Activated naive CD8-positive, alpha-beta T cell treated with anti-CD3 and anti-CD28 coated beads, Interleukin-2, amount 50 U/mL, for 24 hours (primary cell): ENCODE results near the gene GALNT2.

Experiments
- ATAC-seq: fragments of 150-1000 bp; cut with Tn5 transposase; one replicate; pipeline ENCODE4 v1.10.0; 2021
- DNase-seq: peaks from one replicate; pipeline ENCODE4 v3.0.0; 2021
- H3K27ac Mint-ChIP-seq: one replicate; pipeline ENCODE4 v1.8.0; 2021; ENCODE audit warnings: mild to moderate bottlenecking, mixed read lengths
- H3K27me3 Mint-ChIP-seq: one replicate; pipeline ENCODE4 v1.8.0; 2021; ENCODE audit warnings: mixed read lengths
- H3K36me3 Mint-ChIP-seq: one replicate; pipeline ENCODE4 v1.8.0; 2021; ENCODE audit warnings: low read depth, mixed read lengths
- H3K4me1 Mint-ChIP-seq: one replicate; pipeline ENCODE4 v1.8.0; 2021; ENCODE audit warnings: mixed read lengths
- H3K4me3 Mint-ChIP-seq: one replicate; pipeline ENCODE4 v1.8.0; 2021; ENCODE audit warnings: mild to moderate bottlenecking, moderate library complexity, mixed read lengths
- H3K9me3 Mint-ChIP-seq: one replicate; pipeline ENCODE4 v1.8.0; 2021; ENCODE audit warnings: mixed read lengths

GALNT2 gene

DNA sequence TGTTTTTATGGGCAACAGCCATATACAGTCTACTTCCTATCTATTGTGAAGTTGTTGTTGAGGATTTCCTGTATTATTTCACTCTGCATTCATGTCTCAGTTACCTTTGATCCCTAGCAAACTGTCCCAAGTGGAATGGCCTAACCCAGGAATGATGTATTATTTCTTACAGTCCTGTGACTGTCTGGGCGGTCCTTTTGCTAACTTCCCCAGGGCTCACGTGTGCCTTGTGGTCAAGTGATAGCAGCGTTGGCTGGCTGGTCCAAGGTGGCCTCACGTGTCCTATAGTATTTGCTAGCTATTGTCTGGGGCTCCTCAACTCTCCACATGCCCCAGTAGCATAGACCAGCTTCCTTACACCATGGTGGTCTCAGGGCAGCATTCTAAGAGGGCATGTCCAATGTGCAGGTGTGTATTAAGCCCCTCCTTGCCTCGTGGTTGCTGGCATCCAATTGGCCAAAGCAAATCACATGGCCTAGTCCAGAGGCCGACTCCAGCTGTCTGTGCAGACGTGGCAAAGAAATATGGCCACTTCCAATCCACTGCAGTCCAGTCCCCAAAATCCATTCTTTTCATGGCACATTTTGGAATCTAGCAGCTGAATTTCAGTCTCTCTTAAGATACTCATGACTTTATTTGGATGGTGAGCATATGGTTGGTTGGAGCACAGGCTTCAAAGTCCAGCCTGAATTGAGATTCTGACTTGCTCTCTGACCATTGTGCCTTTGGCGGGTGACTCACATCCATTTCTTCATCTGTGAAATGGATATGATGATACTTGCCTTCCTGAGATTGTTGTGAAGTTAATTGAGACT lies 94.1 kb downstream of the GALNT2 start:
- no peaks in the 10 kb centered on the region for H3K27me3 Mint-ChIP-seq
- no peak overlapping the region for H3K4me3 Mint-ChIP-seq
- ATAC-seq (no peak), DNase-seq (no peak)
- no peak overlapping the region for H3K27ac Mint-ChIP-seq
- peaks cover 9% of the 10 kb centered on the region for H3K36me3 Mint-ChIP-seq
- peaks cover 44% of the 10 kb centered on the region for H3K4me1 Mint-ChIP-seq
- no peaks in the 10 kb centered on the region for H3K9me3 Mint-ChIP-seq

DNA sequence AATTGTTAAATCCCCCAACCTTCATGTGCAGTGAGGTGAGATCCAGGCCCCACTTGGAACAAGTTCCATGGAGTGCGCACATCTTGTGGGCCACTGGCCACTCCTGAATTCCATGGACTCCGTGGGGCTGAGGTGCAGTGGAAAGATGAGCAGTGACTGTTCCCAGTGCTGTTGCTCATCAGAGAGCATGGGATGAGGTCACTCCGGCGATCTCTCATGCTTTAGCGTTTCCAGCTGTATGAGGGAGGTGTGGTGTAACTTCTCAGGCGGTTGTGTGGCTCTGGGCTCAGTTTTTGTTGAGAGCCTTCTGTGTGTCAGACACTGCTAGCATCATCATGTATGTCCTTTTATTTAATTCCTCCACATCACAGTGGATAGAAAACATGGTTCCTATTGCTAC lies 96.2 kb downstream of the GALNT2 start:
- H3K4me3 Mint-ChIP-seq, result no peak overlapping the region
- H3K27ac Mint-ChIP-seq, result peak overlapping the region; percentile 40
- DNase-seq (no peak), ATAC-seq (no peak)
- H3K27me3 Mint-ChIP-seq, result no peaks in the 10 kb centered on the region
- peaks cover 47% of the 10 kb centered on the region for H3K4me1 Mint-ChIP-seq
- H3K9me3 Mint-ChIP-seq, result no peaks in the 10 kb centered on the region
- H3K36me3 Mint-ChIP-seq, result peaks cover 2% of the 10 kb centered on the region

- H3K4me3 Mint-ChIP-seq, result no peak overlapping the region
These were observed 96.7 kb downstream of the GALNT2 start for GRCh38 chr1:230163719-230164118.

GRCh38 chr1:230165536-230165935 lies 98.5 kb downstream of the GALNT2 start:
- Mint-ChIP-seq H3K4me1 (peaks cover 62% of the 10 kb centered on the region), H3K27me3 (no peaks in the 10 kb centered on the region), H3K9me3 (no peaks in the 10 kb centered on the region), H3K27ac (no peak overlapping the region), H3K4me3 (no peak overlapping the region), H3K36me3 (no peaks in the 10 kb centered on the region)
- DNase-seq (no peak), ATAC-seq (no peak)

More at GRCh38 chr1:230163719-230164118, 96.7 kb downstream of the GALNT2 start:
- ATAC-seq (no peak), DNase-seq (no peak)
- Mint-ChIP-seq H3K36me3 (peaks cover 2% of the 10 kb centered on the region), H3K9me3 (no peaks in the 10 kb centered on the region), H3K4me1 (peaks cover 48% of the 10 kb centered on the region), H3K27me3 (no peaks in the 10 kb centered on the region), H3K27ac (peak overlapping the region; percentile 40)

- Mint-ChIP-seq H3K27ac (peak overlapping the region; percentile 70), H3K4me3 (no peak overlapping the region), H3K4me1 (peaks cover 66% of the 10 kb centered on the region), H3K27me3 (no peaks in the 10 kb centered on the region), H3K9me3 (no peaks in the 10 kb centered on the region), H3K36me3 (no peaks in the 10 kb centered on the region)
- DNase-seq (no peak), ATAC-seq (peak; percentile 66)
These were observed 99.5 kb downstream of the GALNT2 start for GRCh38 chr1:230166366-230167132.

GRCh38 chr1:230167419-230167852 lies 100.4 kb downstream of the GALNT2 start:
- peak; percentile 37 for DNase-seq
- Mint-ChIP-seq H3K27ac (peak overlapping the region; percentile 70), H3K9me3 (no peaks in the 10 kb centered on the region), H3K4me1 (peaks cover 66% of the 10 kb centered on the region), H3K36me3 (no peaks in the 10 kb centered on the region), H3K4me3 (no peak overlapping the region), H3K27me3 (no peaks in the 10 kb centered on the region)
- peak; percentile 55 for ATAC-seq

- peaks cover 58% of the 10 kb centered on the region for H3K4me1 Mint-ChIP-seq
- ATAC-seq, result no peak
- no peaks in the 10 kb centered on the region for H3K36me3 Mint-ChIP-seq
- peak overlapping the region; percentile 34 for H3K4me3 Mint-ChIP-seq
- no peak for DNase-seq
- H3K27me3 Mint-ChIP-seq, result no peaks in the 10 kb centered on the region
- peak overlapping the region; percentile 83 for H3K27ac Mint-ChIP-seq
- no peaks in the 10 kb centered on the region for H3K9me3 Mint-ChIP-seq
These were observed 102.6 kb downstream of the GALNT2 start for GRCh38 chr1:230169454-230170152.

GRCh38 chr1:230170153-230170547 lies 103.1 kb downstream of the GALNT2 start:
- H3K36me3 Mint-ChIP-seq, result no peaks in the 10 kb centered on the region
- H3K9me3 Mint-ChIP-seq, result no peaks in the 10 kb centered on the region
- H3K27ac Mint-ChIP-seq, result peak overlapping the region; percentile 83
- peaks cover 59% of the 10 kb centered on the region for H3K4me1 Mint-ChIP-seq
- no peaks in the 10 kb centered on the region for H3K27me3 Mint-ChIP-seq
- peak overlapping the region; percentile 34 for H3K4me3 Mint-ChIP-seq
- DNase-seq (no peak), ATAC-seq (no peak)

DNA sequence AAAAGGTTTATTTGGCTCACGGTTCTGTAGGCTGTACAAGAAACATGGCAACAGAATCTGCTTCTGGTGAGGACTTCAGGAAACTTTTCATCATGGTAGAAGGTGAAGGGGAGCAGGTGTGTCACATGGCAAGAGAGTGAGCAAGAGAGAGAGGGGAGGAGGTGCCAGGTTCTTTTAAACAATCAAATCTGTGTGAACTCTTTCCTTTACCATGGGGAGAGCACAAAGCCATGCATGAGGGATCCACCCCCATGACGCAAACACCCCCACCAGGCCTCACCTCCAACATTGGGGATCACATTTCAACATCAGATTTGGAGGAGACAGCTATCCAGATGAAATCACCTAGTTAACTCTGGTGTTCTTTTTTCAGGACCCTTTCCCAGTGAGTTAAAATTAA lies 103.6 kb downstream of the GALNT2 start:
- Mint-ChIP-seq H3K4me1 (peaks cover 59% of the 10 kb centered on the region), H3K4me3 (no peak overlapping the region), H3K27ac (peak overlapping the region; percentile 83), H3K27me3 (no peaks in the 10 kb centered on the region), H3K9me3 (no peaks in the 10 kb centered on the region), H3K36me3 (no peaks in the 10 kb centered on the region)
- ATAC-seq, result no peak
- no peak for DNase-seq

DNA sequence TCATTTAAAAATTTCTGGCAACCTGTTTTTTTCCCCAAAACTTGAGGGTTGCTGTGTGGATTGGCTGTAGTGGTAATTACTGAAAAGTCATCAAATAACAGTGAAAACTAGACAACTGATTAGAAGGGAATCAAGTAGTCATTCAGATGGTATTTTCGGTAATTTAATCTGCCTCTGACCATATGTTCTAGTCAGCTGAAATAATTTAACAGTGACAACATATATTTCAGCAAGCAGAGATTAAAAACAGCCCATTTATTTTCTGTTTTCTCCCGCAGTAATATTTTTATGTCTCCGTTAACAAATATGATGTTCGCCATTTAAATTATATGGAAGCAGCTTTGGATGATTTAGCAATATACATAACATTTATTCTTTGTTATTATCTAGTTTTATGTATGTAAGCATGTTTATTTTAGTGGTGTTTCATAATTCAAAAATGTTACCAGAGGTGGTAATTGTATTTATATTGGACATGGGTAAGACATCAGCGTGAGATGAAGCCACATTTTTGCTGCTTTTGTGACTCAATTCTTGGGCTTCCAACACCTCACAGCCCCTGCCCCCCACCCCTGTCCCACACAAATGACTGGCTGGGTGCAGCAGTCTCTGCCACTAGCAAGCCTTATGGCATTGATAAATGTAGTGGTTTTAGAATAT lies 104.4 kb downstream of the GALNT2 start:
- no peak for DNase-seq
- no peak overlapping the region for H3K4me3 Mint-ChIP-seq
- H3K4me1 Mint-ChIP-seq, result peaks cover 64% of the 10 kb centered on the region
- no peak for ATAC-seq
- H3K9me3 Mint-ChIP-seq, result no peaks in the 10 kb centered on the region
- no peak overlapping the region for H3K27ac Mint-ChIP-seq
- no peaks in the 10 kb centered on the region for H3K27me3 Mint-ChIP-seq
- H3K36me3 Mint-ChIP-seq, result no peaks in the 10 kb centered on the region

GRCh38 chr1:230172016-230172537 lies 105.0 kb downstream of the GALNT2 start:
- ATAC-seq (no peak), DNase-seq (no peak)
- H3K4me3 Mint-ChIP-seq, result no peak overlapping the region
- H3K27ac Mint-ChIP-seq, result no peak overlapping the region
- no peaks in the 10 kb centered on the region for H3K27me3 Mint-ChIP-seq
- peaks cover 63% of the 10 kb centered on the region for H3K4me1 Mint-ChIP-seq
- H3K36me3 Mint-ChIP-seq, result no peaks in the 10 kb centered on the region
- no peaks in the 10 kb centered on the region for H3K9me3 Mint-ChIP-seq

- no peaks in the 10 kb centered on the region for H3K9me3 Mint-ChIP-seq
- peaks cover 7% of the 10 kb centered on the region for H3K36me3 Mint-ChIP-seq
- no peak overlapping the region for H3K27ac Mint-ChIP-seq
- no peaks in the 10 kb centered on the region for H3K27me3 Mint-ChIP-seq
- no peak overlapping the region for H3K4me3 Mint-ChIP-seq
- H3K4me1 Mint-ChIP-seq, result peaks cover 58% of the 10 kb centered on the region
- ATAC-seq (no peak), DNase-seq (no peak)
These were observed 106.3 kb downstream of the GALNT2 start for GRCh38 chr1:230173187-230173975.

DNA sequence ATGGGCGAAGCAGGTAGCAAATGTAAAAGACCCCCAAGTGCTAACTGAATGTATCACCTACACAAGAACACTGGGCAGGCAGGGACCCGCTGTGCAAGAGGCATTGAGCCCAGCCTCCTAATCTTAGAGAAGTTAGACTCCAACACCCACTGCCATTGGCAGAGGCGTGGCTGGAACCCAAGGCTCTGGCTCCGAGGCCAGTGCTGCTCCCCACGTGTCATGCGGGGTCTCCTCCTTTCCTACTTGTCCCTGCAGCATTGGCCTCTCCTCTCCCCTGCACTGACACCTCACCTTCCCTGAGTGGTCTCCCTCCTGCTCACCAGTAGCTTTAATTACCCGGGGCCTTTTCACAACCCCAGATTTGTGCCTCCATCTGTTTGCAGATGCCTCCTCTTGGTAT lies 107.0 kb downstream of the GALNT2 start:
- H3K27ac Mint-ChIP-seq, result peak overlapping the region; percentile 20
- H3K9me3 Mint-ChIP-seq, result no peaks in the 10 kb centered on the region
- H3K4me3 Mint-ChIP-seq, result no peak overlapping the region
- H3K27me3 Mint-ChIP-seq, result no peaks in the 10 kb centered on the region
- H3K4me1 Mint-ChIP-seq, result peaks cover 53% of the 10 kb centered on the region
- DNase-seq (no peak), ATAC-seq (no peak)
- H3K36me3 Mint-ChIP-seq, result peaks cover 11% of the 10 kb centered on the region
